A673 (cell line): ENCODE data around the gene SPACA7. TPM values are rescaled to one million over a fixed set of nuclear protein-coding genes. Genes with fewer than 3 reads are reported as not detected.

Experiments used
- BruUV-seq: library from RNA; stranded (reverse); fragments of 400-500 nt; replicated peaks from 2 replicates; lab custom pipeline; 2021; lab: Mats Ljungman, UMichigan
- CTCF ChIA-PET: fragments of 300-600 bp; sonication (Branson Sonifier 250); formaldehyde crosslinking; loops from one replicate; lab custom pipeline; 2022; ENCODE audit warnings: antibody characterized with exemption; lab: Charles Lee
- POLR2A ChIA-PET: fragments of 300-600 bp; sonication (Branson Sonifier 250); formaldehyde crosslinking; loops from one replicate; lab custom pipeline; 2022; ENCODE audit warnings: antibody characterized with exemption; ENCODE audit not compliant: low non-redundant PET; lab: Charles Lee
- DNase-seq: peaks from one replicate; pipeline ENCODE4 v3.0.0-alpha.2; 2015; ENCODE audit warnings: low spot score
- H3K27ac ChIP-seq: fragments of 200-600 bp; sonication (generic); 2 replicates; pipeline ENCODE4 v1.5.1; 2016; ENCODE audit warnings: mixed run types, low read depth, mild to moderate bottlenecking, mixed read lengths, antibody characterized with exemption, low read length; ENCODE audit not compliant: poor library complexity, severe bottlenecking
- H3K27me3 ChIP-seq: fragments of 200-600 bp; sonication (generic); replicated peaks from 2 replicates; pipeline ENCODE4 v1.6.1; 2017; ENCODE audit warnings: mixed run types, low read depth, mild to moderate bottlenecking, mixed read lengths, antibody characterized with exemption, low read length; ENCODE audit not compliant: insufficient read depth, poor library complexity
- H3K36me3 ChIP-seq: fragments of 200-600 bp; sonication (generic); 2 replicates; pipeline ENCODE4 v1.6.1; 2016; ENCODE audit warnings: mixed run types, mild to moderate bottlenecking, mixed read lengths, antibody characterized with exemption, low read length; ENCODE audit not compliant: insufficient read depth, poor library complexity, severe bottlenecking
- H3K4me1 ChIP-seq: fragments of 200-600 bp; sonication (generic); 2 replicates; pipeline ENCODE4 v1.6.1; 2017; ENCODE audit warnings: mixed run types, mild to moderate bottlenecking, mixed read lengths, antibody characterized with exemption, low read length; ENCODE audit not compliant: insufficient read depth, poor library complexity, severe bottlenecking
- H3K4me3 ChIP-seq: fragments of 200-600 bp; sonication (generic); 2 replicates; pipeline ENCODE4 v1.5.1; 2016; ENCODE audit warnings: low read depth, mixed run types, mild to moderate bottlenecking, mixed read lengths, low read length; ENCODE audit not compliant: poor library complexity, severe bottlenecking
- H3K9me3 ChIP-seq: fragments of 200-600 bp; sonication (generic); 2 replicates; pipeline ENCODE4 v1.6.1; 2016; ENCODE audit warnings: mixed run types, low read depth, mild to moderate bottlenecking, mixed read lengths, antibody characterized with exemption, low read length; ENCODE audit not compliant: poor library complexity, severe bottlenecking
- EZH2 ChIP-seq: fragments of 200-600 bp; sonication (generic); IDR thresholded peaks from 2 replicates; pipeline ENCODE4 v1.6.1; 2017; ENCODE audit warnings: borderline replicate concordance, low read depth, mild to moderate bottlenecking, mixed read lengths, antibody characterized with exemption, low read length; ENCODE audit not compliant: poor library complexity, severe bottlenecking
- intact Hi-C: fragments of 100-400 bp; cut with micrococcal nuclease; formaldehyde crosslinking; loops from one replicate; pipeline ENCODE4 v1.10.0; 2022; ENCODE audit not compliant: unreplicated experiment
- total RNA-seq: library from RNA; stranded (reverse); gene quantifications from 2 replicates; pipeline ENCODE4 v1.2.3, GENCODE V29; 2021
- TF ChIP-seq, protein P1 (sequence below): fragments of 300-800, 200-600 bp; sonication (generic); conservative IDR thresholded peaks from 2 replicates; pipeline ENCODE4 v1.5.1; 2017; ENCODE audit warnings: low read depth, mild to moderate bottlenecking, antibody characterized with exemption, low read length, moderate library complexity, mixed read lengths

Gene SPACA7
- total RNA-seq, 1 experiment from 2014 or later = not detected

GRCh38 chr13:112452380-112453206 lies 76.4 kb downstream of the SPACA7 start:
- Histone ChIP-seq H3K27me3 (no peaks in the 10 kb centered on the region), H3K36me3 (no peaks in the 10 kb centered on the region), H3K9me3 (no peaks in the 10 kb centered on the region), H3K4me1 (no peaks in the 10 kb centered on the region), H3K4me3 (no peak overlapping the region), H3K27ac (no peak overlapping the region)
- no peak for TF ChIP-seq EZH2
- TF ChIP-seq, protein P1, sequence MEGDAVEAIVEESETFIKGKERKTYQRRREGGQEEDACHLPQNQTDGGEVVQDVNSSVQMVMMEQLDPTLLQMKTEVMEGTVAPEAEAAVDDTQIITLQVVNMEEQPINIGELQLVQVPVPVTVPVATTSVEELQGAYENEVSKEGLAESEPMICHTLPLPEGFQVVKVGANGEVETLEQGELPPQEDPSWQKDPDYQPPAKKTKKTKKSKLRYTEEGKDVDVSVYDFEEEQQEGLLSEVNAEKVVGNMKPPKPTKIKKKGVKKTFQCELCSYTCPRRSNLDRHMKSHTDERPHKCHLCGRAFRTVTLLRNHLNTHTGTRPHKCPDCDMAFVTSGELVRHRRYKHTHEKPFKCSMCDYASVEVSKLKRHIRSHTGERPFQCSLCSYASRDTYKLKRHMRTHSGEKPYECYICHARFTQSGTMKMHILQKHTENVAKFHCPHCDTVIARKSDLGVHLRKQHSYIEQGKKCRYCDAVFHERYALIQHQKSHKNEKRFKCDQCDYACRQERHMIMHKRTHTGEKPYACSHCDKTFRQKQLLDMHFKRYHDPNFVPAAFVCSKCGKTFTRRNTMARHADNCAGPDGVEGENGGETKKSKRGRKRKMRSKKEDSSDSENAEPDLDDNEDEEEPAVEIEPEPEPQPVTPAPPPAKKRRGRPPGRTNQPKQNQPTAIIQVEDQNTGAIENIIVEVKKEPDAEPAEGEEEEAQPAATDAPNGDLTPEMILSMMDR = no peak
- BruUV-seq = no TSS peak
- DNase-seq = no peak
- CTCF ChIA-PET = no interaction called here
- POLR2A ChIA-PET = no interaction called here
- intact Hi-C loops = no loop called here

- intact Hi-C loops = no loop called here
- ChIA-PET CTCF (no interaction called here), POLR2A (no interaction called here)
- Histone ChIP-seq H3K4me1 (no peaks in the 10 kb centered on the region), H3K9me3 (no peaks in the 10 kb centered on the region), H3K27me3 (no peaks in the 10 kb centered on the region), H3K4me3 (no peak overlapping the region), H3K27ac (no peak overlapping the region), H3K36me3 (no peaks in the 10 kb centered on the region)
- BruUV-seq = no TSS peak
- DNase-seq = no peak
- no peak for TF ChIP-seq EZH2
- TF ChIP-seq, protein P1 = no peak
These were observed 77.2 kb downstream of the SPACA7 start for GRCh38 chr13:112453207-112453829.

DNA sequence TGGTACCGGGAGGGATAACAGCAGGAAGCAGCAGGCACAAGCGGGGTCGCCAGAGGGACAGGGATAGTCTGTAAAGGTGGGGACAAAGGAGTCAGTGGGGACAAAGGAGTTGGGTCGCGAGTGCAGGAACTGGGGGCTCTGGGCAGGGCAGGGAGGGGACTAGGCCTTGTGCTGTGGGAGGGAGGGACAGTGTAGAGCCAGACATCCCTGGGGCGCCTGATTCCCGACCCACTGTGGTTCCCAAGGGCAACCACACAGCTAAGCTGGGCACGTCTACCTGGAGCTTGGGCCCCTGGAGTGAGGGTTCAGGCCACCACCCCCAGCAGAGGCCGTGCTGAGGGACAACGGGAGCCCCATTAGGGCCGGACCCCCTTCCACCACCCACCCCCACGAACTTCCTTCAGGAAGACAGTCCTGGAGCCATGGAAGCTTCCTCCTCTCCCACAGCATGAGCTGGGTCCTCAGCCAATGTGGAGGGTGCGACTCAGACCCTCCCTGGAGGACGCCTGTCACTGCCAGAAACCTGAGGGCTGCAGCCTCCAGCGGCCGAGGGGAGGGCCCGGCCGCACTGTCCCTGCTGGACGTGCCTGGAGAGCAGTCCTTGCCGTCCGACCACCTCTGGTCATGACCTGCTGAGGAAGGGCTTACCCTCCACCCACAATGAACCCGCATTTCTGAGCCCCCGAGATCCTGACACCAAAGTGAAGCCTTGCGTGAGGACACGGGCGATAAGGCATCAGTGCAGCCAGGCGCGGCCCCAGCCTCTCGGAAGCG lies 77.9 kb downstream of the SPACA7 start:
- intact Hi-C loops = no loop called here
- Histone ChIP-seq H3K36me3 (no peaks in the 10 kb centered on the region), H3K27me3 (no peaks in the 10 kb centered on the region), H3K4me3 (no peak overlapping the region), H3K4me1 (no peaks in the 10 kb centered on the region), H3K27ac (no peak overlapping the region), H3K9me3 (no peaks in the 10 kb centered on the region)
- no peak for DNase-seq
- ChIA-PET CTCF (no interaction called here), POLR2A (no interaction called here)
- no peak for TF ChIP-seq EZH2
- TF ChIP-seq, protein P1 = no peak
- BruUV-seq = no TSS peak
